GM18520 (cell line): ENCODE results near the gene CSNK1G1.

Experiments
- ATAC-seq: cut with Tn5 transposase; IDR thresholded peaks from one replicate; pipeline ENCODE4 v1.9.1; 2021; ENCODE audit not compliant: unreplicated experiment

Gene CSNK1G1

GRCh38 chr15:64157599-64158125, 198.3 kb downstream of the CSNK1G1 start:
- ATAC-seq = no peak

- ATAC-seq = no peak
Observed at GRCh38 chr15:64156652-64157331, 199.2 kb downstream of the CSNK1G1 start.

- ATAC-seq = no peak
Observed at GRCh38 chr15:64155802-64156651, 199.9 kb downstream of the CSNK1G1 start.

- ATAC-seq = peak; percentile 40
Observed at GRCh38 chr15:64153480-64154367, 202.2 kb downstream of the CSNK1G1 start.

GRCh38 chr15:64152507-64153387, 203.2 kb downstream of the CSNK1G1 start:
- ATAC-seq = no peak

- ATAC-seq = no peak
Observed at GRCh38 chr15:64151727-64152506, 204.1 kb downstream of the CSNK1G1 start, which contains the start of gene SNX22. SNX22 (plus strand) TSS chr15:64151731; CDS start chr15:64151776, 45 bp downstream.

- ATAC-seq = no peak
Observed at GRCh38 chr15:64149893-64150578, 205.9 kb downstream of the CSNK1G1 start.

GRCh38 chr15:64149424-64149823, 206.5 kb downstream of the CSNK1G1 start:
- no peak for ATAC-seq

- no peak for ATAC-seq
Observed at GRCh38 chr15:64148581-64148980, 207.4 kb downstream of the CSNK1G1 start.

GRCh38 chr15:64148168-64148567, 207.8 kb downstream of the CSNK1G1 start:
- no peak for ATAC-seq

GRCh38 chr15:64146885-64147681, 208.9 kb downstream of the CSNK1G1 start:
- ATAC-seq = no peak

- ATAC-seq = no peak
Observed at GRCh38 chr15:64146520-64146884, 209.5 kb downstream of the CSNK1G1 start.

GRCh38 chr15:64146041-64146440, 209.9 kb downstream of the CSNK1G1 start:
- ATAC-seq = no peak

- peak; percentile 49 for ATAC-seq
Observed at GRCh38 chr15:64144565-64145281, 211.2 kb downstream of the CSNK1G1 start.

- ATAC-seq = no peak
Observed at GRCh38 chr15:64144192-64144564, 211.8 kb downstream of the CSNK1G1 start.

- ATAC-seq = no peak
Observed at GRCh38 chr15:64143276-64143675, 212.7 kb downstream of the CSNK1G1 start.

GRCh38 chr15:64141798-64142512, 214.0 kb downstream of the CSNK1G1 start:
- ATAC-seq = no peak
